ENCODE data around the gene IFT80.

- no peak for TF ChIP-seq GATA3 (IDR thresholded peaks at IDR 0.05; ENCODE audit: low read depth, low read length)
- no peak for TF ChIP-seq GATA2 (IDR thresholded peaks at IDR 0.05; ENCODE audit: low read depth, low read length)
Measured at GRCh38 chr3:160374925-160375324, 24.1 kb downstream of the IFT80 start.
